ENCODE results near the gene BRD3. TPM values are rescaled to one million over a fixed set of nuclear protein-coding genes. Genes with fewer than 3 reads are reported as not detected.

BRD3 gene
- total RNA-seq, 1 donor from 2014 or later: 98.1 TPM

DNA sequence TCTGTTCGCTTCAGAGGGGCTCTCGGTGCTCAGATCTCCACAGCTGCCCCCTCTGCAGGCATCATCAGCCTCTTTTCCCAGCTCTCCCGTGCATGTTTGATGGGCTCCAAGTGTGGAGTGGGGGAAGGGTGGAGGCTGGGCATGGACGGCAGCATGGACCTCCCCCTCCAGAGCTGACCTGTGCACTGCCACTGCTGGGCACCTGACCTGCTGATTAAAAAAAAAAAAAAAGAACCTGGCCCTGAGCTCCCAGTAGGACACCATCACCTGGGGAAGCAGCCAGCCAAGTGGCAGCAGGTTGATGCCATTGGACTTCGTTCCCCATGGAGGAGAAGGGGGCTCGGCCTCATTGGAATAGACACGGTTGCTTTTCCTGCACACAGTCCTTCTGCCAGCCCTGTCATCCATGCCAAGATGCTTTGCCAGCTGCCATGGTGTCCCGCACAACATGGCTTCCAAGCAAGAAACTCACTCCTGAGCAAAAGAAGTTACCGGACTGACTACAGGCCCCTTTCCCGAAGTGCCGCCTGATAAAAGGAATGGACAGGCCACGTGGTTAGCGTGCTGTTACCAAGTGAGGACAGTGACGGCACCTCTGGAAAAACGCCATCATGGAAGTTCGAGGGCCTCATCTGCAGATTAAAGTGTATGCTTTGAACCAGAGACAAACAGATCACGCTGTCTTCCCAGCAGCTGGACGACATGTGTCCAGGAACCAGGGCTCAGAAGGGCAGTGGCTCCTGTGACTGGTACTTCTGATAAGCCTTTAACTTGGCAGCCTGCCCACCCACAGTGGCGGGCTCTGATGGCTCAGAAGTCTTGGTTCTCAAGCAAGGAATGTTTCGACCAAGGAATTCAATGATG lies 57.3 kb downstream of the BRD3 start:
- Mint-ChIP-seq H3K4me1 (ENCODE audit: low read depth) (no peaks in the 10 kb centered on the region), H3K27ac (peak overlapping the region; percentile 81), H3K4me3 (ENCODE audit: low read depth) (no peak overlapping the region), H3K36me3 (ENCODE audit: insufficient read depth) (peaks cover 8% of the 10 kb centered on the region), H3K9me3 (ENCODE audit: low read depth) (peaks cover 3% of the 10 kb centered on the region), H3K27me3 (peaks cover 3% of the 10 kb centered on the region)
- no peak for DNase-seq (ENCODE audit: low spot score, unreplicated experiment)
- TF ChIP-seq, protein P1, sequence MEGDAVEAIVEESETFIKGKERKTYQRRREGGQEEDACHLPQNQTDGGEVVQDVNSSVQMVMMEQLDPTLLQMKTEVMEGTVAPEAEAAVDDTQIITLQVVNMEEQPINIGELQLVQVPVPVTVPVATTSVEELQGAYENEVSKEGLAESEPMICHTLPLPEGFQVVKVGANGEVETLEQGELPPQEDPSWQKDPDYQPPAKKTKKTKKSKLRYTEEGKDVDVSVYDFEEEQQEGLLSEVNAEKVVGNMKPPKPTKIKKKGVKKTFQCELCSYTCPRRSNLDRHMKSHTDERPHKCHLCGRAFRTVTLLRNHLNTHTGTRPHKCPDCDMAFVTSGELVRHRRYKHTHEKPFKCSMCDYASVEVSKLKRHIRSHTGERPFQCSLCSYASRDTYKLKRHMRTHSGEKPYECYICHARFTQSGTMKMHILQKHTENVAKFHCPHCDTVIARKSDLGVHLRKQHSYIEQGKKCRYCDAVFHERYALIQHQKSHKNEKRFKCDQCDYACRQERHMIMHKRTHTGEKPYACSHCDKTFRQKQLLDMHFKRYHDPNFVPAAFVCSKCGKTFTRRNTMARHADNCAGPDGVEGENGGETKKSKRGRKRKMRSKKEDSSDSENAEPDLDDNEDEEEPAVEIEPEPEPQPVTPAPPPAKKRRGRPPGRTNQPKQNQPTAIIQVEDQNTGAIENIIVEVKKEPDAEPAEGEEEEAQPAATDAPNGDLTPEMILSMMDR (IDR thresholded peaks at IDR 0.05; ENCODE audit: unreplicated experiment): no peak

DNA sequence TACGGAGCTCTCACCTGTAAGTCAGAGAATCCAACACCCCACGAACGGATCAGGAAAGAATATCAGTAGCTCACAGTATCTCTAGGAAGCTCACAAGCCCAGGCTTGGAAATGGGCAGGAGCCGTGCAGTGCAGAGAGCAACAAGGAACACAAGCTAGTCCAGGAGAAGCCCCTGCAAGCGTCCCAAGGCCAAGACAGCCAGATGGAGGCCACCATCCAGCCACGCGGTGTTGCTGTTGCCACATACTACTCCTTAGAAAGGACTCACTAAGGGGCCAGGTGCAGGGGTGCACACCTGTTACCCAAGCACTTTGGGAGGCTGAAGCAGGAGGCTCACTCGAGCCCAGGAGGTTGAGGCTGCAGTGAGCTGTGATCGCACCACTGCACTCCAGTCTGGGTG lies 60.3 kb downstream of the BRD3 start:
- no peaks in the 10 kb centered on the region for H3K9me3 Mint-ChIP-seq (ENCODE audit: low read depth)
- H3K27me3 Mint-ChIP-seq: peaks cover 3% of the 10 kb centered on the region
- H3K4me1 Mint-ChIP-seq (ENCODE audit: low read depth): no peaks in the 10 kb centered on the region
- H3K27ac Mint-ChIP-seq: no peak overlapping the region
- H3K4me3 Mint-ChIP-seq (ENCODE audit: low read depth): no peak overlapping the region
- no peak for DNase-seq (ENCODE audit: low spot score, unreplicated experiment)
- TF ChIP-seq, protein P1 (IDR thresholded peaks at IDR 0.05; ENCODE audit: unreplicated experiment): no peak
- H3K36me3 Mint-ChIP-seq (ENCODE audit: insufficient read depth): peaks cover 4% of the 10 kb centered on the region

DNA sequence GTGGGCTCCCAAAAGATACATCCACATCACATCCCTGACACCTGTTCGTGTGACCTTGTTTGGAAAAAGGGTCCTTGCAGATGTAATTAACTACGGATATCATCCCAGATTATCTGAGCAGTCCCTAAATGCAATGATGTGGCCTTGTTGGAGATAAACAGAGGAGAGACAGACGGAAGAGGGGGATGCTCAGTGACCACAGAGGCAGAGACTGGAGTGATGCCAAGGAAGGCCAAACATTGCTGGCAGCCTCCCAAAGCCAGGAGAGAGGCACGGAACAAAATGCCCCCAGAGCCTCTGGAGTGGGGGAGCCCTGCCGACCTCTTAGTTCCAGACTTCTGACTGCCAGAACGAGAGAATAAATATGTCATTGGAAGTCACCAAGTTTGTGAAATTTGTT lies 60.7 kb downstream of the BRD3 start:
- Mint-ChIP-seq H3K4me3 (ENCODE audit: low read depth) (no peak overlapping the region), H3K9me3 (ENCODE audit: low read depth) (no peaks in the 10 kb centered on the region), H3K27ac (no peak overlapping the region), H3K27me3 (peaks cover 3% of the 10 kb centered on the region), H3K36me3 (ENCODE audit: insufficient read depth) (peaks cover 4% of the 10 kb centered on the region), H3K4me1 (ENCODE audit: low read depth) (no peaks in the 10 kb centered on the region)
- DNase-seq (ENCODE audit: low spot score, unreplicated experiment): no peak
- TF ChIP-seq, protein P1 (IDR thresholded peaks at IDR 0.05; ENCODE audit: unreplicated experiment): no peak

DNA sequence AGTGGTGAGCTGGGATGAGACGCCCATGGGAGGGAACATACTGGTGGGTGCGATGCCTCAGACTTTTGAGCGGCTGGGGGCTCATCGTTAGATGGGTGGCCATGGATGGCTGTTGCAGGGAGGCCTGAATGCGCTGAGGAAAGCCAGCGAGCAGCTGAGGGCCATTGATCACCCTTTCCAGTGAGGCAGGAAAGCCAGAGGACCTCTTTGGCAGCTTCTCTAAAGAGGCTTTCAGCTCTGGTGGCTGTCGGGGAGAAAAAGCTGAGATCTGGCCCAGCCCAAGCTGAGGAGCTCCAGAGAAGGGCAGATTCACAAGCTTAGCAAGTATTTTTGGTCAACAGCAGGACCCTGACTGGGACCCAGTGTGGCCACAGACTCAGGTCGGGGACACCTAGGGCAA lies 62.4 kb downstream of the BRD3 start:
- no peak overlapping the region for H3K27ac Mint-ChIP-seq
- no peaks in the 10 kb centered on the region for H3K9me3 Mint-ChIP-seq (ENCODE audit: low read depth)
- H3K4me3 Mint-ChIP-seq (ENCODE audit: low read depth): no peak overlapping the region
- H3K27me3 Mint-ChIP-seq: peaks cover 3% of the 10 kb centered on the region
- no peaks in the 10 kb centered on the region for H3K36me3 Mint-ChIP-seq (ENCODE audit: insufficient read depth)
- no peaks in the 10 kb centered on the region for H3K4me1 Mint-ChIP-seq (ENCODE audit: low read depth)
- no peak for DNase-seq (ENCODE audit: low spot score, unreplicated experiment)
- TF ChIP-seq, protein P1 (IDR thresholded peaks at IDR 0.05; ENCODE audit: unreplicated experiment): no peak

DNA sequence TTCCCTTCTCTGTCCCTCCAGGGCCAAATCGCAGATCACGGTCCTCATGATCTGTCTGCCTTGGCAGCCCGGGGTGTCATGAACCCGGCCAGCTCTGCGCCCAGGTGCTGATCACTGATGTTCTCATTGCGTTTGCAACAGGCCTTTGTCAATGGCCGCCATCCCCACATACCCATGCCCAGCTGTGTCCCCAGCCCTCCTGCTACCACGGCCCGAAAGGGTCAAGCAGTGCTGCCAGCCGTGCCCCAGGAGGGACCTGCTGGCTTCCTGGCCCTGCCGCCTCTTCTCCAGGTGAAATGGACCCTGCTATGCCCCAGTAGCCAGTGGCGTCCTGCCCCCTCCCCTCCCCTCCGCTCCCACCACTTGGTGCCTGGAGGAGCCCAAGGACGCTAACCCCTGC lies 62.9 kb downstream of the BRD3 start:
- Mint-ChIP-seq H3K27me3 (peaks cover 6% of the 10 kb centered on the region), H3K4me3 (ENCODE audit: low read depth) (no peak overlapping the region), H3K4me1 (ENCODE audit: low read depth) (no peaks in the 10 kb centered on the region), H3K9me3 (ENCODE audit: low read depth) (no peaks in the 10 kb centered on the region), H3K36me3 (ENCODE audit: insufficient read depth) (no peaks in the 10 kb centered on the region), H3K27ac (no peak overlapping the region)
- DNase-seq (ENCODE audit: low spot score, unreplicated experiment): no peak
- TF ChIP-seq, protein P1 (IDR thresholded peaks at IDR 0.05; ENCODE audit: unreplicated experiment): no peak

All from progenitor cell of endocrine pancreas (in vitro differentiated cells).